PC-9 (cell line): ENCODE measurements around the gene DNAI1.

Source experiments
- CTCF ChIP-seq: fragments of 200-600 bp; sonication (generic); conservative IDR thresholded peaks from 2 replicates; pipeline ENCODE4 v1.6.1; 2017; ENCODE audit warnings: mixed run types, antibody characterized with exemption, mild to moderate bottlenecking, moderate library complexity
- EZH2 ChIP-seq: fragments of 200-600 bp; sonication (generic); IDR thresholded peaks from 2 replicates; pipeline ENCODE4 v1.8.0; 2017; ENCODE audit warnings: antibody characterized with exemption, low read depth

GRCh38 chr9:34547960-34548611, 89.5 kb downstream of the DNAI1 start:
- peak; percentile 68 for TF ChIP-seq CTCF
- no peak for TF ChIP-seq EZH2
